Caco-2 (cell line): ENCODE results near the gene UTF1. TPM values are rescaled to one million over a fixed set of nuclear protein-coding genes. Genes with fewer than 3 reads are reported as not detected.

Experiments
- BruUV-seq: library from RNA; stranded (reverse); fragments of 400-500 nt; replicated peaks from 2 replicates; lab custom pipeline; 2021; lab: Mats Ljungman, UMichigan
- CTCF ChIA-PET: fragments of 300-600 bp; sonication (Branson Sonifier 250); formaldehyde crosslinking; loops from one replicate; lab custom pipeline; 2022; ENCODE audit warnings: antibody characterized with exemption; lab: Charles Lee
- POLR2A ChIA-PET: fragments of 300-600 bp; sonication (Branson Sonifier 250); formaldehyde crosslinking; loops from one replicate; lab custom pipeline; 2022; ENCODE audit warnings: antibody characterized with exemption; lab: Charles Lee
- DNase-seq, 2 experiments: peaks; one replicate each; pipeline versions ENCODE4 v3.0.0 to v3.0.0-alpha.2; 2020 to 2022
- H3K27me3 ChIP-seq: replicated peaks from 2 replicates; pipeline ENCODE4 v1.6.0; 2011; ENCODE audit warnings: low read length; ENCODE audit not compliant: control insufficient read depth, insufficient read depth
- H3K36me3 ChIP-seq: 2 replicates; pipeline ENCODE4 v1.5.1; 2011; ENCODE audit warnings: low read length; ENCODE audit not compliant: control insufficient read depth, insufficient read depth
- H3K4me1 ChIP-seq: fragments of 250-450 bp; sonication (Bioruptor Pico); 2 replicates; pipeline ENCODE4 v1.5.1; 2020; ENCODE audit warnings: mild to moderate bottlenecking
- H3K4me3 ChIP-seq: 2 replicates; pipeline ENCODE4 v1.5.1; 2011; ENCODE audit warnings: low read depth, mild to moderate bottlenecking, control low read depth, low read length
- H3K9me3 ChIP-seq: fragments of 250-450 bp; sonication (Bioruptor Pico); 2 replicates; pipeline ENCODE4 v1.5.1; 2020; ENCODE audit warnings: mild to moderate bottlenecking, moderate library complexity
- H3K27ac Mint-ChIP-seq: one replicate; pipeline ENCODE4 v1.8.0; 2022; ENCODE audit warnings: mixed read lengths; ENCODE audit not compliant: unreplicated experiment
- H3K27me3 Mint-ChIP-seq: one replicate; pipeline ENCODE4 v1.8.0; 2022; ENCODE audit warnings: mixed read lengths; ENCODE audit not compliant: insufficient read depth, unreplicated experiment
- H3K36me3 Mint-ChIP-seq: one replicate; pipeline ENCODE4 v1.8.0; 2022; ENCODE audit warnings: mild to moderate bottlenecking, mixed read lengths; ENCODE audit not compliant: insufficient read depth, unreplicated experiment
- H3K4me1 Mint-ChIP-seq: one replicate; pipeline ENCODE4 v1.8.0; 2022; ENCODE audit warnings: low read depth, mixed read lengths; ENCODE audit not compliant: unreplicated experiment
- H3K4me3 Mint-ChIP-seq: one replicate; pipeline ENCODE4 v1.8.0; 2022; ENCODE audit warnings: mild to moderate bottlenecking, moderate library complexity, mixed read lengths; ENCODE audit not compliant: unreplicated experiment
- H3K9me3 Mint-ChIP-seq: one replicate; pipeline ENCODE4 v1.8.0; 2022; ENCODE audit warnings: mixed read lengths; ENCODE audit not compliant: unreplicated experiment
- intact Hi-C: fragments of 100-400 bp; cut with micrococcal nuclease; formaldehyde crosslinking; loops from one replicate; pipeline ENCODE4 v1.10.0; 2022; ENCODE audit not compliant: unreplicated experiment
- total RNA-seq: library from RNA; stranded (reverse); gene quantifications from 2 replicates; pipeline ENCODE4 v1.2.3, GENCODE V29; 2022
- TF ChIP-seq, protein P1 (sequence below), 2 experiments: fragments of 200-600 bp in 1 of 2; IDR thresholded peaks; 1 replicate in 1 of 2; 2 replicates in 1 of 2; pipeline versions ENCODE4 v1.5.1 to v1.8.0; 2011 to 2022; ENCODE audit warnings: antibody characterized with exemption in 1 of 2, control low read depth in 1 of 2, inconsistent platforms in 1 of 2, low read depth in 1 of 2, low read length in 1 of 2, mild to moderate bottlenecking in 1 of 2, moderate library complexity in 1 of 2; ENCODE audit not compliant: insufficient read depth in 1 of 2, severe bottlenecking in 1 of 2, unreplicated experiment in 1 of 2

UTF1 gene
- total RNA-seq, 1 experiment from 2014 or later = not detected

GRCh38 chr10:133235265-133235855, 5.3 kb downstream of the UTF1 start:
- H3K9me3 ChIP-seq = no peaks in the 10 kb centered on the region
- no peaks in the 10 kb centered on the region; the same call in none of the 2 replicates for H3K27me3 ChIP-seq
- no peaks in the 10 kb centered on the region for H3K36me3 ChIP-seq
- DNase-seq = no peak
- Mint-ChIP-seq H3K36me3 (peaks cover 7% of the 10 kb centered on the region), H3K4me3 (no peak overlapping the region), H3K4me1 (no peaks in the 10 kb centered on the region), H3K9me3 (no peaks in the 10 kb centered on the region), H3K27ac (no peak overlapping the region), H3K27me3 (peaks cover 6% of the 10 kb centered on the region)
- H3K4me1 ChIP-seq = peaks cover 5% of the 10 kb centered on the region; the same call in 1 of the 2 replicates
- TF ChIP-seq, protein P1, sequence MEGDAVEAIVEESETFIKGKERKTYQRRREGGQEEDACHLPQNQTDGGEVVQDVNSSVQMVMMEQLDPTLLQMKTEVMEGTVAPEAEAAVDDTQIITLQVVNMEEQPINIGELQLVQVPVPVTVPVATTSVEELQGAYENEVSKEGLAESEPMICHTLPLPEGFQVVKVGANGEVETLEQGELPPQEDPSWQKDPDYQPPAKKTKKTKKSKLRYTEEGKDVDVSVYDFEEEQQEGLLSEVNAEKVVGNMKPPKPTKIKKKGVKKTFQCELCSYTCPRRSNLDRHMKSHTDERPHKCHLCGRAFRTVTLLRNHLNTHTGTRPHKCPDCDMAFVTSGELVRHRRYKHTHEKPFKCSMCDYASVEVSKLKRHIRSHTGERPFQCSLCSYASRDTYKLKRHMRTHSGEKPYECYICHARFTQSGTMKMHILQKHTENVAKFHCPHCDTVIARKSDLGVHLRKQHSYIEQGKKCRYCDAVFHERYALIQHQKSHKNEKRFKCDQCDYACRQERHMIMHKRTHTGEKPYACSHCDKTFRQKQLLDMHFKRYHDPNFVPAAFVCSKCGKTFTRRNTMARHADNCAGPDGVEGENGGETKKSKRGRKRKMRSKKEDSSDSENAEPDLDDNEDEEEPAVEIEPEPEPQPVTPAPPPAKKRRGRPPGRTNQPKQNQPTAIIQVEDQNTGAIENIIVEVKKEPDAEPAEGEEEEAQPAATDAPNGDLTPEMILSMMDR (IDR thresholded peaks at IDR 0.05; ENCODE audit: insufficient read depth in 1 of 2, low read depth in 1 of 2, low read length in 1 of 2, severe bottlenecking in 1 of 2, unreplicated experiment in 1 of 2) = no peak
- ChIA-PET POLR2A (no interaction called here), CTCF (no interaction called here)
- BruUV-seq = no TSS peak
- intact Hi-C loops = no loop called here
- H3K4me3 ChIP-seq = no peak overlapping the region

- Mint-ChIP-seq H3K4me1 (peaks cover 5% of the 10 kb centered on the region), H3K27me3 (peaks cover 6% of the 10 kb centered on the region), H3K36me3 (peaks cover 7% of the 10 kb centered on the region), H3K9me3 (no peaks in the 10 kb centered on the region), H3K4me3 (no peak overlapping the region), H3K27ac (no peak overlapping the region)
- no peaks in the 10 kb centered on the region; the same call in none of the 2 replicates for H3K27me3 ChIP-seq
- ChIA-PET POLR2A (no interaction called here), CTCF (no interaction called here)
- DNase-seq = no peak
- H3K9me3 ChIP-seq = no peaks in the 10 kb centered on the region
- TF ChIP-seq, protein P1 (IDR thresholded peaks at IDR 0.05; ENCODE audit: insufficient read depth in 1 of 2, low read depth in 1 of 2, low read length in 1 of 2, severe bottlenecking in 1 of 2, unreplicated experiment in 1 of 2) = no peak
- H3K36me3 ChIP-seq = no peaks in the 10 kb centered on the region
- peaks cover 9% of the 10 kb centered on the region for H3K4me1 ChIP-seq
- no peak overlapping the region for H3K4me3 ChIP-seq
- intact Hi-C loops = no loop called here
- BruUV-seq = no TSS peak
Measured at GRCh38 chr10:133235932-133236331, 5.9 kb downstream of the UTF1 start.

GRCh38 chr10:133236401-133237240, 6.6 kb downstream of the UTF1 start:
- H3K27me3 ChIP-seq = no peaks in the 10 kb centered on the region; the same call in none of the 2 replicates
- CTCF ChIA-PET = no interaction called here
- H3K9me3 Mint-ChIP-seq = no peaks in the 10 kb centered on the region
- H3K9me3 ChIP-seq = no peaks in the 10 kb centered on the region
- peaks cover 3% of the 10 kb centered on the region for H3K27me3 Mint-ChIP-seq
- no peak overlapping the region for H3K27ac Mint-ChIP-seq
- no peak for DNase-seq
- peak overlapping the region; percentile 38 for H3K4me3 ChIP-seq
- POLR2A ChIA-PET = no interaction called here
- H3K4me1 Mint-ChIP-seq = peaks cover 9% of the 10 kb centered on the region
- H3K4me3 Mint-ChIP-seq = peak overlapping the region; percentile 63
- peaks cover 16% of the 10 kb centered on the region for H3K4me1 ChIP-seq
- intact Hi-C loops = no loop called here
- H3K36me3 Mint-ChIP-seq = peaks cover 7% of the 10 kb centered on the region
- H3K36me3 ChIP-seq = no peaks in the 10 kb centered on the region
- BruUV-seq = no TSS peak
- TF ChIP-seq, protein P1 (IDR thresholded peaks at IDR 0.05; ENCODE audit: insufficient read depth in 1 of 2, low read depth in 1 of 2, low read length in 1 of 2, severe bottlenecking in 1 of 2, unreplicated experiment in 1 of 2) = no peak
